ENCODE results near the gene GLRX3.

The GLRX3 gene

DNA sequence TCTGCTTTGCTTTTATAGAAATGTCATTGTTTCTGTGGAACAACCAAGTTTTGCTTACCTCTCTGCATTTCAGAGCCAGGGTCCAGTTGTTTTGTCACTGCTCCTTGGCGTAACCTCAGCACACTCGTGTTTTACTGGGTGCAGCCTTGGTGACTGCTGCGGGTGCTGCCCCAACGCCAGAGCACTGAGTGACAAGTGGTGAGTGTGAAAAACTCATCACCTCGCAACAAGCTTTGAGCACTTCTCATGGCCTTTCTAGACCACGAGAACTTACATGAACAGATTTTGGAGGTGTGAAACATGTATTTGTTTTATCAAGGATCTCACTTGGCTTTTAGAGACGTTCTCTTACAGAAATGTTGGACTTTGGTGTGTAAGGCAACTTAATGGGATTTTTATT is 31.0 kb downstream of the GLRX3 start:
- peaks cover 11% of the 10 kb centered on the region for H3K4me1 ChIP-seq (ENCODE audit: control insufficient read depth, insufficient read depth, low read length)
- no peak for TF ChIP-seq YY1 (tag by site-specific recombination; IDR thresholded peaks at IDR 0.05)
- peak; percentile 58; the same call in 1 of the 2 replicates for TF ChIP-seq ZNF2 (tag by site-specific recombination; IDR thresholded peaks at IDR 0.05)
- POLR2A ChIA-PET: no interaction called here
- no peaks in the 10 kb centered on the region for H3K9me3 ChIP-seq (ENCODE audit: control insufficient read depth, insufficient read depth, low read depth, low read length)
- H3K27ac ChIP-seq (ENCODE audit: extremely low read depth, low read depth, low read length): no peak overlapping the region
- peaks cover 32 to 71% of the 10 kb centered on the region in 2 experiments for H3K36me3 ChIP-seq (ENCODE audit: control insufficient read depth in 2 of 2, insufficient read depth in 1 of 2, low read length in 2 of 2)
- CTCF ChIA-PET: interaction anchor here (0.6 to 1.2 kb wide), 2 partner anchors 12 to 379 kb away, joined by 3 read pairs; no protein-coding TSS in a partner anchor
- no peak overlapping the region for H3K4me3 ChIP-seq (ENCODE audit: low read depth, low read length)

- ChIA-PET CTCF (no interaction called here), POLR2A (no interaction called here)
- no peak overlapping the region for H3K4me3 ChIP-seq (ENCODE audit: low read depth, low read length)
- peaks cover 11% of the 10 kb centered on the region for H3K4me1 ChIP-seq (ENCODE audit: control insufficient read depth, insufficient read depth, low read length)
- no peak overlapping the region for H3K27ac ChIP-seq (ENCODE audit: extremely low read depth, low read depth, low read length)
- TF ChIP-seq ZNF292 (tag by site-specific recombination; IDR thresholded peaks at IDR 0.05; ENCODE audit: borderline replicate concordance, low read depth) (no peak), ZNF423 (tag by site-specific recombination; IDR thresholded peaks at IDR 0.05) (no peak), ATF2 (tag by site-specific recombination; IDR thresholded peaks at IDR 0.05; ENCODE audit: low read depth) (no peak)
- H3K36me3 ChIP-seq (ENCODE audit: control insufficient read depth in 2 of 2, insufficient read depth in 1 of 2, low read length in 2 of 2): peaks cover 33 to 68% of the 10 kb centered on the region in 2 experiments
- H3K9me3 ChIP-seq (ENCODE audit: control insufficient read depth, insufficient read depth, low read depth, low read length): no peaks in the 10 kb centered on the region
Observed at GRCh38 chr10:130167707-130168106, 31.5 kb downstream of the GLRX3 start.

- ChIA-PET POLR2A (interaction anchor here (0.8 to 1.0 kb wide), 2 partner anchors 58 to 60 kb away, joined by 3 read pairs; partner anchors contain the start of gene C10orf143), CTCF (interaction anchor here (0.5 to 1.0 kb wide), 4 partner anchors 9 to 197 kb away, joined by 3 read pairs; no protein-coding TSS in a partner anchor)
- Histone ChIP-seq H3K4me1 (ENCODE audit: control insufficient read depth, insufficient read depth, low read length) (peaks cover 11% of the 10 kb centered on the region), H3K9me3 (ENCODE audit: control insufficient read depth, insufficient read depth, low read depth, low read length) (no peaks in the 10 kb centered on the region), H3K4me3 (ENCODE audit: low read depth, low read length) (no peak overlapping the region), H3K36me3 (ENCODE audit: control insufficient read depth in 2 of 2, insufficient read depth in 1 of 2, low read length in 2 of 2) (peaks cover 33 to 75% of the 10 kb centered on the region in 2 experiments), H3K27ac (ENCODE audit: extremely low read depth, low read depth, low read length) (no peak overlapping the region)
- TF ChIP-seq ZSCAN30 (tag by site-specific recombination; IDR thresholded peaks at IDR 0.05): peak; percentile 14
- TF ChIP-seq ZEB2 (tag by site-specific recombination; IDR thresholded peaks at IDR 0.05): peak; percentile 94
- no peak for TF ChIP-seq ZNF350 (tag by site-specific recombination; IDR thresholded peaks at IDR 0.05)
- TF ChIP-seq ZFP69B (tag by site-specific recombination; IDR thresholded peaks at IDR 0.05): 0 out of 2 replicates have a peak, but pooled peaks have one; percentile 11
- TF ChIP-seq KLF8 (tag by site-specific recombination; IDR thresholded peaks at IDR 0.05): 0 out of 2 replicates have a peak, but pooled peaks have one; percentile 31
- no peak for TF ChIP-seq PATZ1 (tag by site-specific recombination; IDR thresholded peaks at IDR 0.05)
- TF ChIP-seq SP3 (tag by site-specific recombination; IDR thresholded peaks at IDR 0.05): no peak
- TF ChIP-seq ZBTB21 (tag by site-specific recombination; IDR thresholded peaks at IDR 0.05): peak; percentile 87
- peak; percentile 25; the same call in 1 of the 2 replicates for TF ChIP-seq ZNF561 (tag by site-specific recombination; IDR thresholded peaks at IDR 0.05; ENCODE audit: borderline replicate concordance)
- TF ChIP-seq ZNF223 (tag by site-specific recombination; IDR thresholded peaks at IDR 0.05): no peak
- 0 out of 2 replicates have a peak, but pooled peaks have one; percentile 54 for TF ChIP-seq ZNF610 (tag by site-specific recombination; IDR thresholded peaks at IDR 0.05; ENCODE audit: borderline replicate concordance)
- peak; percentile 53; the same call in 1 of the 2 replicates for TF ChIP-seq ZNF76 (tag by site-specific recombination; IDR thresholded peaks at IDR 0.05; ENCODE audit: borderline replicate concordance, low read depth)
- TF ChIP-seq SCRT1 (tag by site-specific recombination; IDR thresholded peaks at IDR 0.05; ENCODE audit: borderline replicate concordance): no peak
- TF ChIP-seq ZNF521 (tag by site-specific recombination; IDR thresholded peaks at IDR 0.05): no peak
- no peak for TF ChIP-seq ZNF658 (tag by site-specific recombination; IDR thresholded peaks at IDR 0.05)
- TF ChIP-seq ZNF624 (tag by site-specific recombination; IDR thresholded peaks at IDR 0.05): no peak
- TF ChIP-seq ZBTB1 (tag by site-specific recombination; IDR thresholded peaks at IDR 0.05): 0 out of 2 replicates have a peak, but pooled peaks have one; percentile 58
- TF ChIP-seq, protein P1, sequence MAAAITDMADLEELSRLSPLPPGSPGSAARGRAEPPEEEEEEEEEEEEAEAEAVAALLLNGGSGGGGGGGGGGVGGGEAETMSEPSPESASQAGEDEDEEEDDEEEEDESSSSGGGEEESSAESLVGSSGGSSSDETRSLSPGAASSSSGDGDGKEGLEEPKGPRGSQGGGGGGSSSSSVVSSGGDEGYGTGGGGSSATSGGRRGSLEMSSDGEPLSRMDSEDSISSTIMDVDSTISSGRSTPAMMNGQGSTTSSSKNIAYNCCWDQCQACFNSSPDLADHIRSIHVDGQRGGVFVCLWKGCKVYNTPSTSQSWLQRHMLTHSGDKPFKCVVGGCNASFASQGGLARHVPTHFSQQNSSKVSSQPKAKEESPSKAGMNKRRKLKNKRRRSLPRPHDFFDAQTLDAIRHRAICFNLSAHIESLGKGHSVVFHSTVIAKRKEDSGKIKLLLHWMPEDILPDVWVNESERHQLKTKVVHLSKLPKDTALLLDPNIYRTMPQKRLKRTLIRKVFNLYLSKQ (tag by site-specific recombination; IDR thresholded peaks at IDR 0.05; ENCODE audit: borderline replicate concordance): no peak
- TF ChIP-seq ZNF639 (tag by site-specific recombination; IDR thresholded peaks at IDR 0.05): peak; percentile 91
- TF ChIP-seq ZNF138 (tag by site-specific recombination; IDR thresholded peaks at IDR 0.05; ENCODE audit: borderline replicate concordance): no peak
Observed at GRCh38 chr10:130169136-130169859, 33.1 kb downstream of the GLRX3 start.
